HUES6 (cell line): ENCODE data around the gene CH25H.

ENCODE experiments used
- H3K27ac ChIP-seq: 2 replicates; pipeline ENCODE4 v1.7.0; 2013; ENCODE audit warnings: low read depth, mild to moderate bottlenecking, low read length, inconsistent platforms
- H3K27me3 ChIP-seq: 2 replicates; pipeline ENCODE4 v1.6.1; 2013; ENCODE audit warnings: low read length; ENCODE audit not compliant: control insufficient read depth, insufficient read depth
- H3K36me3 ChIP-seq: 2 replicates; pipeline ENCODE4 v1.6.1; 2013; ENCODE audit warnings: low read length; ENCODE audit not compliant: control insufficient read depth, insufficient read depth
- H3K4me1 ChIP-seq: 2 replicates; pipeline ENCODE4 v1.6.1; 2013; ENCODE audit warnings: low read length; ENCODE audit not compliant: control insufficient read depth, insufficient read depth
- H3K4me3 ChIP-seq: 2 replicates; pipeline ENCODE4 v1.5.1; 2013; ENCODE audit warnings: low read depth, low read length
- H3K9ac ChIP-seq: one replicate; pipeline ENCODE4 v1.6.1; 2013; ENCODE audit warnings: mild to moderate bottlenecking, low read length
- H3K9me3 ChIP-seq: 2 replicates; pipeline ENCODE4 v1.6.1; 2013; ENCODE audit warnings: low read depth, low read length; ENCODE audit not compliant: control insufficient read depth, insufficient read depth

Gene CH25H

GRCh38 chr10:89167915-89168314 is 39.2 kb downstream of the CH25H start:
- Histone ChIP-seq H3K36me3 (no peaks in the 10 kb centered on the region), H3K4me3 (no peak overlapping the region), H3K9ac (no peak overlapping the region), H3K27me3 (no peaks in the 10 kb centered on the region), H3K4me1 (peaks cover 4% of the 10 kb centered on the region; the same call in 1 of the 2 replicates), H3K9me3 (no peaks in the 10 kb centered on the region), H3K27ac (no peak overlapping the region)

- Histone ChIP-seq H3K9me3 (no peaks in the 10 kb centered on the region), H3K27me3 (no peaks in the 10 kb centered on the region), H3K4me3 (no peak overlapping the region), H3K27ac (no peak overlapping the region), H3K36me3 (no peaks in the 10 kb centered on the region), H3K4me1 (no peaks in the 10 kb centered on the region), H3K9ac (no peak overlapping the region)
Observed at GRCh38 chr10:89165923-89166322, 41.2 kb downstream of the CH25H start.

GRCh38 chr10:89164920-89165319 is 42.2 kb downstream of the CH25H start:
- H3K9ac ChIP-seq: no peak overlapping the region

GRCh38 chr10:89164080-89164479 is 43.0 kb downstream of the CH25H start:
- no peak overlapping the region for H3K27ac ChIP-seq
- no peaks in the 10 kb centered on the region for H3K9me3 ChIP-seq
- H3K9ac ChIP-seq: no peak overlapping the region
- H3K27me3 ChIP-seq: no peaks in the 10 kb centered on the region
- H3K36me3 ChIP-seq: no peaks in the 10 kb centered on the region
- no peak overlapping the region for H3K4me3 ChIP-seq
- no peaks in the 10 kb centered on the region for H3K4me1 ChIP-seq

More at GRCh38 chr10:89164920-89165319, 42.2 kb downstream of the CH25H start:
- Histone ChIP-seq H3K27ac (no peak overlapping the region), H3K9me3 (no peaks in the 10 kb centered on the region), H3K4me1 (no peaks in the 10 kb centered on the region), H3K36me3 (no peaks in the 10 kb centered on the region), H3K27me3 (no peaks in the 10 kb centered on the region), H3K4me3 (no peak overlapping the region)

GRCh38 chr10:89163265-89163995 is 43.7 kb downstream of the CH25H start:
- no peaks in the 10 kb centered on the region for H3K9me3 ChIP-seq
- H3K36me3 ChIP-seq: no peaks in the 10 kb centered on the region
- H3K4me3 ChIP-seq: no peak overlapping the region
- H3K27ac ChIP-seq: no peak overlapping the region
- no peak overlapping the region for H3K9ac ChIP-seq
- no peaks in the 10 kb centered on the region for H3K27me3 ChIP-seq
- no peaks in the 10 kb centered on the region for H3K4me1 ChIP-seq

GRCh38 chr10:89162596-89162995 is 44.5 kb downstream of the CH25H start:
- Histone ChIP-seq H3K4me1 (no peaks in the 10 kb centered on the region), H3K27me3 (no peaks in the 10 kb centered on the region), H3K4me3 (no peak overlapping the region), H3K27ac (no peak overlapping the region), H3K9me3 (no peaks in the 10 kb centered on the region), H3K36me3 (no peaks in the 10 kb centered on the region), H3K9ac (no peak overlapping the region)

- H3K9ac ChIP-seq: no peak overlapping the region
- no peak overlapping the region for H3K27ac ChIP-seq
Observed at GRCh38 chr10:89160339-89160738, 46.8 kb downstream of the CH25H start.

GRCh38 chr10:89159761-89160160 is 47.4 kb downstream of the CH25H start:
- Histone ChIP-seq H3K36me3 (no peaks in the 10 kb centered on the region), H3K9ac (no peak overlapping the region), H3K27me3 (no peaks in the 10 kb centered on the region), H3K9me3 (no peaks in the 10 kb centered on the region), H3K4me1 (no peaks in the 10 kb centered on the region), H3K4me3 (no peak overlapping the region), H3K27ac (no peak overlapping the region)

More at GRCh38 chr10:89160339-89160738, 46.8 kb downstream of the CH25H start:
- no peaks in the 10 kb centered on the region for H3K27me3 ChIP-seq
- H3K4me1 ChIP-seq: no peaks in the 10 kb centered on the region
- H3K9me3 ChIP-seq: no peaks in the 10 kb centered on the region
- H3K36me3 ChIP-seq: no peaks in the 10 kb centered on the region
- no peak overlapping the region for H3K4me3 ChIP-seq

GRCh38 chr10:89159316-89159715 is 47.8 kb downstream of the CH25H start:
- no peaks in the 10 kb centered on the region for H3K4me1 ChIP-seq
- H3K36me3 ChIP-seq: no peaks in the 10 kb centered on the region
- H3K4me3 ChIP-seq: no peak overlapping the region
- no peak overlapping the region for H3K9ac ChIP-seq
- no peaks in the 10 kb centered on the region for H3K9me3 ChIP-seq
- H3K27me3 ChIP-seq: no peaks in the 10 kb centered on the region
- H3K27ac ChIP-seq: no peak overlapping the region

GRCh38 chr10:89158446-89158845 is 48.7 kb downstream of the CH25H start:
- Histone ChIP-seq H3K27me3 (no peaks in the 10 kb centered on the region), H3K36me3 (no peaks in the 10 kb centered on the region), H3K4me1 (no peaks in the 10 kb centered on the region), H3K27ac (no peak overlapping the region), H3K4me3 (no peak overlapping the region), H3K9ac (no peak overlapping the region), H3K9me3 (no peaks in the 10 kb centered on the region)

- Histone ChIP-seq H3K4me3 (no peak overlapping the region), H3K27me3 (no peaks in the 10 kb centered on the region), H3K27ac (no peak overlapping the region), H3K36me3 (no peaks in the 10 kb centered on the region), H3K9me3 (no peaks in the 10 kb centered on the region), H3K4me1 (no peaks in the 10 kb centered on the region), H3K9ac (no peak overlapping the region)
Observed at GRCh38 chr10:89156161-89156835, 50.8 kb downstream of the CH25H start.
